ENCODE measurements around the gene NDUFA9.

The NDUFA9 gene

GRCh38 chr12:4628406-4628805 lies 20.5 kb upstream of the NDUFA9 start:
- H3K4me3 ChIP-seq (ENCODE audit: low read depth in 1 of 2, low read length in 2 of 2) = no peak overlapping the region
- DNase-seq = no peak

GRCh38 chr12:4630262-4630661 lies 18.7 kb upstream of the NDUFA9 start:
- Histone ChIP-seq H3K36me3 (ENCODE audit: insufficient read depth, low read length) (no peaks in the 10 kb centered on the region), H3K4me1 (ENCODE audit: insufficient read depth, low read length) (no peaks in the 10 kb centered on the region), H4K20me1 (ENCODE audit: insufficient read depth, low read length) (no peaks in the 10 kb centered on the region), H3K79me2 (ENCODE audit: insufficient read depth, low read length) (no peaks in the 10 kb centered on the region), H3K4me2 (ENCODE audit: insufficient read depth, low read length) (no peak overlapping the region), H3K9ac (ENCODE audit: low read depth, low read length) (no peak overlapping the region), H3K27ac (ENCODE audit: low read length) (no peak overlapping the region), H2AFZ (ENCODE audit: low read depth, low read length) (no peak overlapping the region), H3K27me3 (ENCODE audit: insufficient read depth, low read length, poor library complexity) (peaks cover 10% of the 10 kb centered on the region), H3K9me3 (ENCODE audit: insufficient read depth, low read length, severe bottlenecking) (no peaks in the 10 kb centered on the region), H3K4me3 (ENCODE audit: low read depth in 1 of 2, low read length in 2 of 2) (no peak overlapping the region)
- TF ChIP-seq CTCF (IDR thresholded peaks at IDR 0.05; ENCODE audit: borderline replicate concordance, extremely low read depth, low read length, poor library complexity, severe bottlenecking) (no peak), EZH2 (IDR thresholded peaks at IDR 0.05; ENCODE audit: borderline replicate concordance, low read depth, low read length, severe bottlenecking) (no peak)
- ATAC-seq (ENCODE audit: insufficient read depth, low read depth) (no peak), DNase-seq (no peak)

More at GRCh38 chr12:4628406-4628805, 20.5 kb upstream of the NDUFA9 start:
- ATAC-seq (ENCODE audit: insufficient read depth, low read depth) = no peak
- no peak overlapping the region for H3K4me2 ChIP-seq (ENCODE audit: insufficient read depth, low read length)
- H3K27me3 ChIP-seq (ENCODE audit: insufficient read depth, low read length, poor library complexity) = peaks cover 6% of the 10 kb centered on the region
- H3K79me2 ChIP-seq (ENCODE audit: insufficient read depth, low read length) = no peaks in the 10 kb centered on the region
- no peaks in the 10 kb centered on the region for H3K9me3 ChIP-seq (ENCODE audit: insufficient read depth, low read length, severe bottlenecking)
- no peak overlapping the region for H2AFZ ChIP-seq (ENCODE audit: low read depth, low read length)
- no peaks in the 10 kb centered on the region for H4K20me1 ChIP-seq (ENCODE audit: insufficient read depth, low read length)
- H3K36me3 ChIP-seq (ENCODE audit: insufficient read depth, low read length) = no peaks in the 10 kb centered on the region
- no peak overlapping the region for H3K9ac ChIP-seq (ENCODE audit: low read depth, low read length)
- TF ChIP-seq EZH2 (IDR thresholded peaks at IDR 0.05; ENCODE audit: borderline replicate concordance, low read depth, low read length, severe bottlenecking) (no peak), CTCF (IDR thresholded peaks at IDR 0.05; ENCODE audit: borderline replicate concordance, extremely low read depth, low read length, poor library complexity, severe bottlenecking) (no peak)
- H3K4me1 ChIP-seq (ENCODE audit: insufficient read depth, low read length) = no peaks in the 10 kb centered on the region
- no peak overlapping the region for H3K27ac ChIP-seq (ENCODE audit: low read length)

GRCh38 chr12:4643747-4644146 lies 5.2 kb upstream of the NDUFA9 start:
- Histone ChIP-seq H4K20me1 (ENCODE audit: insufficient read depth, low read length) (no peaks in the 10 kb centered on the region), H3K36me3 (ENCODE audit: insufficient read depth, low read length) (no peaks in the 10 kb centered on the region), H3K27ac (ENCODE audit: low read length) (no peak overlapping the region), H3K79me2 (ENCODE audit: insufficient read depth, low read length) (peaks cover 5% of the 10 kb centered on the region), H3K9ac (ENCODE audit: low read depth, low read length) (no peak overlapping the region), H3K4me1 (ENCODE audit: insufficient read depth, low read length) (peaks cover 15% of the 10 kb centered on the region), H2AFZ (ENCODE audit: low read depth, low read length) (no peak overlapping the region), H3K9me3 (ENCODE audit: insufficient read depth, low read length, severe bottlenecking) (no peaks in the 10 kb centered on the region), H3K4me3 (ENCODE audit: low read depth in 1 of 2, low read length in 2 of 2) (no peak overlapping the region), H3K4me2 (ENCODE audit: insufficient read depth, low read length) (no peak overlapping the region), H3K27me3 (ENCODE audit: insufficient read depth, low read length, poor library complexity) (no peaks in the 10 kb centered on the region)
- TF ChIP-seq EZH2 (IDR thresholded peaks at IDR 0.05; ENCODE audit: borderline replicate concordance, low read depth, low read length, severe bottlenecking) = no peak
- TF ChIP-seq CTCF (IDR thresholded peaks at IDR 0.05; ENCODE audit: borderline replicate concordance, extremely low read depth, low read length, poor library complexity, severe bottlenecking) = no peak
- DNase-seq = no peak
- ATAC-seq (ENCODE audit: insufficient read depth, low read depth) = no peak

- Histone ChIP-seq H3K79me2 (ENCODE audit: insufficient read depth, low read length) (peaks cover 17% of the 10 kb centered on the region), H3K4me2 (ENCODE audit: insufficient read depth, low read length) (no peak overlapping the region), H2AFZ (ENCODE audit: low read depth, low read length) (no peak overlapping the region), H3K27me3 (ENCODE audit: insufficient read depth, low read length, poor library complexity) (no peaks in the 10 kb centered on the region), H3K9ac (ENCODE audit: low read depth, low read length) (no peak overlapping the region), H3K27ac (ENCODE audit: low read length) (no peak overlapping the region), H3K4me3 (ENCODE audit: low read depth in 1 of 2, low read length in 2 of 2) (no peak overlapping the region), H3K4me1 (ENCODE audit: insufficient read depth, low read length) (peaks cover 20% of the 10 kb centered on the region), H3K9me3 (ENCODE audit: insufficient read depth, low read length, severe bottlenecking) (no peaks in the 10 kb centered on the region), H3K36me3 (ENCODE audit: insufficient read depth, low read length) (no peaks in the 10 kb centered on the region), H4K20me1 (ENCODE audit: insufficient read depth, low read length) (no peaks in the 10 kb centered on the region)
- no peak for DNase-seq
- no peak for ATAC-seq (ENCODE audit: insufficient read depth, low read depth)
- TF ChIP-seq EZH2 (IDR thresholded peaks at IDR 0.05; ENCODE audit: borderline replicate concordance, low read depth, low read length, severe bottlenecking) = no peak
- no peak for TF ChIP-seq CTCF (IDR thresholded peaks at IDR 0.05; ENCODE audit: borderline replicate concordance, extremely low read depth, low read length, poor library complexity, severe bottlenecking)
These were observed 3.9 kb upstream of the NDUFA9 start for GRCh38 chr12:4645023-4645422.
